Duodenal mucosa (tissue), 2 donors: Measurements from ENCODE around the gene MAN1C1.
"Not testable (repeated sequence)": the region's sequence is repeated elsewhere in the genome, so short reads cannot be mapped to it uniquely, and the experiment has no call there.

ENCODE experiments used
- H3K27ac ChIP-seq: one replicate; pipeline ENCODE4 v1.7.0; 2013; ENCODE audit warnings: low read depth, low read length
- H3K27me3 ChIP-seq, 2 donors: one replicate each; pipeline ENCODE4 v1.7.0; 2013; ENCODE audit warnings: low read length in 2 of 2, control low read depth in 1 of 2; ENCODE audit not compliant: insufficient read depth in 2 of 2, control insufficient read depth in 1 of 2
- H3K36me3 ChIP-seq, 2 donors: one replicate each; pipeline ENCODE4 v1.7.0; 2013; ENCODE audit warnings: low read length in 2 of 2, control low read depth in 1 of 2; ENCODE audit not compliant: insufficient read depth in 2 of 2, control insufficient read depth in 1 of 2
- H3K4me1 ChIP-seq, 2 donors: one replicate each; pipeline ENCODE4 v1.7.0; 2013; ENCODE audit warnings: low read length in 2 of 2, control low read depth in 1 of 2; ENCODE audit not compliant: insufficient read depth in 2 of 2, control insufficient read depth in 1 of 2
- H3K4me3 ChIP-seq, 2 donors: one replicate each; pipeline ENCODE4 v1.7.0; 2013; ENCODE audit warnings: low read length in 2 of 2, low read depth in 1 of 2
- H3K9ac ChIP-seq, 2 donors: one replicate each; pipeline ENCODE4 v1.7.0; 2013; ENCODE audit warnings: low read length in 2 of 2, low read depth in 1 of 2
- H3K9me3 ChIP-seq, 2 donors: one replicate each; pipeline ENCODE4 v1.7.0; 2013; ENCODE audit warnings: low read length in 2 of 2, control low read depth in 1 of 2; ENCODE audit not compliant: control insufficient read depth in 1 of 2

Gene MAN1C1

DNA sequence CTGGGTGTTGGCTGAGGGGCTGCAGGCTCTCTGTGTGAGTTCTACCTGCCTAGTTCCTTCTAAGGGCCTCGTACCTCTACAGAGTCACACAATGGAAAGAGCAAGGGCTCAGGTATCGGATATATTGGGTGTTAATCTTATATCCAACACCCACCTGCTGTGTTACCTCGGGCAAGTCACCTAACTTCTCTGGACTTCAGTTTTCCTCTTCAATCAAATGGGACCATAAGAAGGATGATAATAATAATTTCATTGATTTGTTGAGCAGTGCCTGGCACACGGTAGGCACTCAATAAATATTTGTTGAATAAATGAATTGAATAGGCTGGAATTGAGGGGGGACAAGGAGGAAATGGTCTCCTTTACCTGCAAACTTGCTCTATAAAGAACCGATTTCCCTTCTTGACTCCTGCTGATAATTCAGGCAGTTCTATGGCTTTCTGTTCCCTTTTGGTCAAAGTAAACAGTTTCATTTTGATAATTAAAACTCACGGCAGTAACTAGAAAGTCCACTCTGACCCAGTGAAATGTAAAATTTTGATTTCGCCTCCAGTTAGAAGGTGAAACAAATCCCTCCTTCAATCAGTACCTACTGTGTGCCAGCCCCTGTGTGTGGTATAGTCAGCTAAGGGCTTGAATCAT lies 16.5 kb upstream of the MAN1C1 start:
- Histone ChIP-seq H3K36me3 (no peaks in the 10 kb centered on the region), H3K9me3 (peaks cover 0 to 5% of the 10 kb centered on the region in 2 donors), H3K4me3 (no peak overlapping the region), H3K27ac (no peak overlapping the region), H3K27me3 (no peaks in the 10 kb centered on the region), H3K4me1 (no peaks in the 10 kb centered on the region), H3K9ac (no peak overlapping the region)

- not testable (repeated sequence) for H3K9ac ChIP-seq, H3K27ac ChIP-seq, H3K27me3 ChIP-seq, H3K36me3 ChIP-seq, H3K4me1 ChIP-seq, H3K9me3 ChIP-seq, H3K4me3 ChIP-seq
Measured at GRCh38 chr1:25600971-25601699, 15.5 kb upstream of the MAN1C1 start.

DNA sequence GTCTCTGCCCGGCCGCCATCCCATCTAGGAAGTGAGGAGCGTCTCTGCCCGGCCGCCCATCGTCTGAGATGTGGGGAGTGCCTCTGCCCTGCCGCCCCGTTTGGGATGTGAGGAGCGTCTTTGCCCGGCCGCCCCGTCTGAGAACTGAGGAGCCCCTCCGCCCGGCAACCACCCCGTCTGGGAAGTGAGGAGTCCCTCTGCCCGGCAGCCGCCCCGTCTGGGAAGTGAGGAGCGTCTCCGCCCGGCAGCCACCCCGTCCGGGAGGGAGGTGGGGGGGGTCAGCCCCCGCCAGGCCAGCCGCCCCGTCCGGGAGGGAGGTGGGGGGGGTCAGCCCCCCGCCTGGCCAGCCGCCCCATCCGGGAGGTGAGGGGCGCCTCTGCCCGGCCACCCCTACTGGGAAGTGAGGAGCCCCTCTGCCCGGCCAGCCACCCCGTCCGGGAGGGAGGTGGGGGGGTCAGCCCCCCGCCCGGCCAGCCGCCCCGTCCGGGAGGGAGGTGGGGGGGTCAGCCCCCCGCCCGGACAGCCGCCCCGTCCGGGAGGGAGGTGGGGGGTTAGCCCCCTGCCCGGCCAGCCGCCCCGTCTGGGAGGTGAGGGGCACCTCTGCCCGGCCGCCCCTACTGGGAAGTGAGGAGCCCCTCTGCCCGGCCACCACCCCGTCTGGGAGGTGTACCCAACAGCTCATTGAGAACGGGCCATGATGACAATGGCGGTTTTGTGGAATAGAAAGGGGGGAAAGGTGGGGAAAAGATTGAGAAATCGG lies 12.6 kb upstream of the MAN1C1 start:
- not testable (repeated sequence) for H3K4me3 ChIP-seq, H3K4me1 ChIP-seq

GRCh38 chr1:25607123-25607522 lies 9.5 kb upstream of the MAN1C1 start:
- H3K27ac ChIP-seq, result no peak overlapping the region
- no peaks in the 10 kb centered on the region for H3K36me3 ChIP-seq
- H3K4me3 ChIP-seq, result no peak overlapping the region
- peaks cover 0 to 4% of the 10 kb centered on the region in 2 donors for H3K4me1 ChIP-seq
- H3K9me3 ChIP-seq, result no peaks in the 10 kb centered on the region
- H3K27me3 ChIP-seq, result peaks cover 7 to 20% of the 10 kb centered on the region in 2 donors
- H3K9ac ChIP-seq, result no peak overlapping the region

More for the DNA sequence above, 12.6 kb upstream of the MAN1C1 start:
- not testable (repeated sequence) for H3K9me3 ChIP-seq, H3K27ac ChIP-seq, H3K27me3 ChIP-seq, H3K36me3 ChIP-seq, H3K9ac ChIP-seq

GRCh38 chr1:25608488-25609178 lies 8.0 kb upstream of the MAN1C1 start:
- peaks cover 11 to 24% of the 10 kb centered on the region in 2 donors for H3K27me3 ChIP-seq
- H3K27ac ChIP-seq, result no peak overlapping the region
- H3K4me3 ChIP-seq, result peak overlapping the region in 1 of 2 donors; percentile 7
- no peak overlapping the region for H3K9ac ChIP-seq
- H3K9me3 ChIP-seq, result no peaks in the 10 kb centered on the region
- peaks cover 0 to 4% of the 10 kb centered on the region in 2 donors for H3K4me1 ChIP-seq
- no peaks in the 10 kb centered on the region for H3K36me3 ChIP-seq

DNA sequence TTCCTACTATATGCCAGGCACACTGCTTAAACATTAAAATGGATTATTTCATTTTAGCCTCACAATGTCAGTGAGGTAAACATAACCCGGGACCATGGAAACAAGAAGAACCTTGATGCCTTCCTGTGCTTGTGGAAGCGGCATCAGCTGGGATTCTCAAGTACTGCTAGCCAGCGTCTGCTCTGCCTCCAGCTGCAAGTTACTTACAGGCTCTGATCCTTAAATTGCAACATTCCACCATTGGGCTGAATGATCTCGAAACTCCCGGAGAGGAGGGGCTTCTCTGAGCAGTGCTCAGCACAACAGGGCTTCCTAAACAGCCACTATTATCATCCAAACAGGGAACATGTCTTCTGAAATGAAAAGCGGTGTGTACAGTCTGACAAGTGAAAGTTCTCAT lies 6.7 kb upstream of the MAN1C1 start:
- Histone ChIP-seq H3K36me3 (no peaks in the 10 kb centered on the region), H3K27me3 (peaks cover 14 to 24% of the 10 kb centered on the region in 2 donors), H3K4me3 (no peak overlapping the region), H3K4me1 (peaks cover 1 to 4% of the 10 kb centered on the region in 2 donors), H3K9me3 (no peaks in the 10 kb centered on the region), H3K9ac (no peak overlapping the region), H3K27ac (no peak overlapping the region)

DNA sequence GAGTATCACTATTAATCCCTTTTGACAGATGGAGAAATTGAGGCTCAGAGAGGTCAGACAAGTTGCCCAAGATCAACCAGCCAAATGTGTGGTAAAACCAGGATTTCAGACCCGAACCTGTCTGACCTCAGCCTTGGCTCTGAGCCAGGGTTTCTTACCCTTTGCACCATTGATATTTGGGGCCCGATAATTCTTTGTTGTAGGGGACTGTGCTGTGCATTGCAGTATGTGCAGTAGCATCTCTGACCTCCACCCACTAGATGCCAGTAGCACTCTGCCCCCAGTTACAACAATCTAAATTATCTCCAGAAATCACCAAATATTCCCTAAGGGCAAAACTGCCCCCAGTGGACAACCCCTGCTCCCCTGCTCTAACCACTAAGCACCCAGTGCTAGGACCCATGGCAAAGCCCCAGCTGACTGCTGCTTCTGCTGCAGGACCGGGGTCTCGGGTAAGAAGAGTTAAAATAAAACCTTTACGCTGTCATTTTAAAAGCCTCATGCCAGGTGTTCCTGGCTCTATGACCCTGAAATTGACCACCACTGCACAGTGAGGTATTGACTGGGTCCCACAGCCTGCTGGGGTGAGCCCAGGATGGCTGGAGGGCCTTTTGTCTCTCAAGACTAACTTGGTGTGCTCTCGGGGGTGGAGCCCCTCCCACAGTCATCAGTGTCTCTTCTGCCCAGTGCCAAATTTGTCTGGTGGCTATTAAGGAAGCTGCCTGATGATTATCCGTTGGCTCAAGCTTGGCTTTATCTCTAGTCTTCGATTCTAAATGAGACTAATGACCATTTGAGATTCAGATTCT lies 5.6 kb upstream of the MAN1C1 start:
- Histone ChIP-seq H3K9me3 (no peaks in the 10 kb centered on the region), H3K4me3 (no peak overlapping the region), H3K27me3 (peaks cover 14 to 24% of the 10 kb centered on the region in 2 donors), H3K36me3 (no peaks in the 10 kb centered on the region), H3K9ac (no peak overlapping the region), H3K4me1 (peaks cover 10 to 12% of the 10 kb centered on the region in 2 donors), H3K27ac (no peak overlapping the region)

GRCh38 chr1:25611843-25612242 lies 4.7 kb upstream of the MAN1C1 start:
- no peak overlapping the region for H3K9ac ChIP-seq
- H3K4me1 ChIP-seq, result peaks cover 10 to 12% of the 10 kb centered on the region in 2 donors
- no peak overlapping the region for H3K27ac ChIP-seq
- H3K27me3 ChIP-seq, result peaks cover 14 to 24% of the 10 kb centered on the region in 2 donors
- no peaks in the 10 kb centered on the region for H3K9me3 ChIP-seq
- no peaks in the 10 kb centered on the region for H3K36me3 ChIP-seq
- no peak overlapping the region for H3K4me3 ChIP-seq

- H3K4me1 ChIP-seq, result peaks cover 10 to 13% of the 10 kb centered on the region in 2 donors
- peaks cover 14 to 24% of the 10 kb centered on the region in 2 donors for H3K27me3 ChIP-seq
- no peak overlapping the region for H3K4me3 ChIP-seq
- no peaks in the 10 kb centered on the region for H3K9me3 ChIP-seq
- no peak overlapping the region for H3K9ac ChIP-seq
- H3K27ac ChIP-seq, result no peak overlapping the region
- no peaks in the 10 kb centered on the region for H3K36me3 ChIP-seq
Measured at GRCh38 chr1:25612421-25612820, 4.2 kb upstream of the MAN1C1 start.
